ENCODE measurements around the gene GSE1.

DNA sequence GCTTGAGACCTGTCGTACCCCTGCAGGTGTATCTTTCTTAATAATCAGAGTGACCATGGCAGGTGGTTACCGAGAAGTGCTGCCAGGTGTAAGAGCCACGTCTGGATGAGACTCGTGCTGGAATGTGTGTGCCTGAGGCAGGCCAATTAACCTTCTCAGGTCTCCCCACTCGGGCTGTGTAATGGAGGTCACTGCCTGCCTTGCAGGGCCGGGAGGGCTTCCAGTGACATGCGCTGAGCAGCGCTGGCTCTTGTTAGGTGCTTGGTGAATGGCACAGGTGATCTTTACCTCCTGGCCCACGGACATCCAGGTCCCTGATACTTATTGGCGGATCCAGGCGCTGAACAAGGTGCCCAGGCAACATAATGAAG is 4.6 kb upstream of the GSE1 start:
- TF ChIP-seq CTCF (IDR thresholded peaks at IDR 0.05 in 4 of 5, conservative IDR thresholded peaks at IDR 0.05 in 1 of 5) (no peak), POLR2A (IDR thresholded peaks at IDR 0.05) (no peak)

Data from gastrocnemius medialis (tissue), 4 donors.